Stimulated activated CD4-positive, alpha-beta T cell treated with anti-CD3 and anti-CD28 coated beads, Interleukin-2, amount 100 ng/mL, for 4 hours (primary cell): Measurements from ENCODE around the gene EPHA5.

ENCODE experiments used
- DNase-seq: peaks from one replicate; pipeline ENCODE4 v3.0.0-alpha.2; 2020; ENCODE audit warnings: low read depth

EPHA5 gene

GRCh38 chr4:65624651-65625050 lies 45.6 kb downstream of the EPHA5 start:
- DNase-seq, result no peak

- no peak for DNase-seq
These were observed 46.8 kb downstream of the EPHA5 start for GRCh38 chr4:65623506-65623905.

- DNase-seq, result no peak
These were observed 52.9 kb downstream of the EPHA5 start for GRCh38 chr4:65617416-65617815.

- no peak for DNase-seq
These were observed 65.8 kb downstream of the EPHA5 start for GRCh38 chr4:65604515-65604914.

- no peak for DNase-seq
These were observed 69.6 kb downstream of the EPHA5 start for GRCh38 chr4:65600656-65601055.

GRCh38 chr4:65599340-65599739 lies 70.9 kb downstream of the EPHA5 start:
- DNase-seq, result no peak

- no peak for DNase-seq
These were observed 72.6 kb downstream of the EPHA5 start for GRCh38 chr4:65597697-65598096.

GRCh38 chr4:65592089-65592488 lies 78.2 kb downstream of the EPHA5 start:
- DNase-seq, result no peak

- DNase-seq, result no peak
These were observed 80.4 kb downstream of the EPHA5 start for GRCh38 chr4:65589921-65590320.

GRCh38 chr4:65589331-65589730 lies 81.0 kb downstream of the EPHA5 start:
- DNase-seq, result no peak

GRCh38 chr4:65580551-65580950 lies 89.7 kb downstream of the EPHA5 start:
- DNase-seq, result no peak

- no peak for DNase-seq
These were observed 103.8 kb downstream of the EPHA5 start for GRCh38 chr4:65566473-65566872.

- DNase-seq, result no peak
These were observed 109.1 kb downstream of the EPHA5 start for GRCh38 chr4:65561164-65561563.

- no peak for DNase-seq
These were observed 111.0 kb downstream of the EPHA5 start for GRCh38 chr4:65559270-65559669.

- DNase-seq, result no peak
These were observed 118.2 kb downstream of the EPHA5 start for GRCh38 chr4:65552057-65552456.

GRCh38 chr4:65550500-65550899 lies 119.8 kb downstream of the EPHA5 start:
- DNase-seq, result no peak

- no peak for DNase-seq
These were observed 123.3 kb downstream of the EPHA5 start for GRCh38 chr4:65546882-65547416.

- DNase-seq, result no peak
These were observed 131.7 kb downstream of the EPHA5 start for GRCh38 chr4:65538571-65538970.

GRCh38 chr4:65535113-65535512 lies 135.2 kb downstream of the EPHA5 start:
- DNase-seq, result no peak

GRCh38 chr4:65521666-65522065 lies 148.6 kb downstream of the EPHA5 start:
- no peak for DNase-seq

GRCh38 chr4:65515646-65516045 lies 154.6 kb downstream of the EPHA5 start:
- no peak for DNase-seq

GRCh38 chr4:65510976-65511375 lies 159.3 kb downstream of the EPHA5 start:
- no peak for DNase-seq

- DNase-seq, result no peak
These were observed 162.1 kb downstream of the EPHA5 start for GRCh38 chr4:65508168-65508567.

GRCh38 chr4:65502131-65502701 lies 168.1 kb downstream of the EPHA5 start:
- DNase-seq, result no peak
